Body of pancreas (tissue), 4 donors: ENCODE data around the gene SECTM1.

Experiments
- CTCF ChIP-seq, 7 experiments: fragments of 450-650 bp in 4 of 7; fragments of 200-600 bp in 3 of 7; sonication (generic) in 3 of 7; IDR thresholded peaks; one replicate each; pipeline ENCODE4 v1.5.1; 2016 to 2019; ENCODE audit warnings: antibody characterized with exemption in 7 of 7
- POLR2A ChIP-seq, 3 donors: fragments of 450-650 bp; IDR thresholded peaks; one replicate each; pipeline ENCODE4 v1.6.1; 2016; ENCODE audit warnings: antibody characterized with exemption in 3 of 3, mild to moderate bottlenecking in 2 of 3

- TF ChIP-seq CTCF (IDR thresholded peaks at IDR 0.05) (no peak), POLR2A (IDR thresholded peaks at IDR 0.05) (no peak)
Observed at GRCh38 chr17:82345151-82345976, 11.8 kb upstream of the SECTM1 start.
